Suppressor macrophage treated with lipopolysaccharide for 1 hour (primary cell): ENCODE results near the gene PHF5A.

ENCODE experiments used
- DNase-seq, 3 donors: peaks; one replicate each; pipeline ENCODE4 v3.0.0-alpha.2; 2020 to 2022

PHF5A gene

DNA sequence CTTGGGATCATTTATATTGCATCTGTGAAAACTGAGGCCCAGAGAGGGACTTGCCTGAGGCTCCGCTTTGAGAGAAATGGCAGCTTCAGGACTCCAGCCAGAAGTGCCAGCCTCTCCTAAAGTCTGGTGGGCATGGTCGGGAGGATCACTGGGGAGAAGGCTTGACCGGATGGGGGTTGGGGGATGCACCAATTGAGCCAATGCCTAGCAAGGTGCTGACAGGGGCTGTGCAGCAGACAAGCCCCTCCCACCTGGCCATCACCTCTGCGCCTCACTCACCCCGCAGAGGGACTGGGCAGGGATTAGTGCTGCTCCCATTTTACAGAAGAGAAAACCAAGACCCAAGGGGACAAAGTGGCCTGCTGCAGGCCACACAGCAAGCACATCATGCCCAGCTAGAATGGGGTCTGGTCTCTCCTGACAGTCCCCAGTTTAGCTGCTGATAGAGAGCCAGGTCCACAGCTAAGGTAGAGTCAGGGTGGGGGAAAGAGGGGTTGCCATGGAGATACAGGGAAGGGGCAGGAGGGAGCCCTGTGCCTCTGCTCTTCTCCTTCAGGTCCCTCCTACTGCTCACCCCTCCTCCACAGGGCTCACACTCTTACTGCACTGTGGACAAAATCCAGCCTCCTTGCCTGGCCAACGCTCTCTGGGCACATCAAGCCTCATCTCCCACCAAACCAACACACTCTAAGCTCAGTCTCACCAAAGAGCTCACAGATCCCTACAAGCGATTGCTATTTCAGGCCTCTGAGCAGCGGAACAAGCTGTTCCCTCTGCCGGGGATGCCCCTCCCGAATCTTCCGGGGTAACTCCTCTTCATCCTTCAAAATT is 57.3 kb downstream of the PHF5A start:
- no peak for DNase-seq

DNA sequence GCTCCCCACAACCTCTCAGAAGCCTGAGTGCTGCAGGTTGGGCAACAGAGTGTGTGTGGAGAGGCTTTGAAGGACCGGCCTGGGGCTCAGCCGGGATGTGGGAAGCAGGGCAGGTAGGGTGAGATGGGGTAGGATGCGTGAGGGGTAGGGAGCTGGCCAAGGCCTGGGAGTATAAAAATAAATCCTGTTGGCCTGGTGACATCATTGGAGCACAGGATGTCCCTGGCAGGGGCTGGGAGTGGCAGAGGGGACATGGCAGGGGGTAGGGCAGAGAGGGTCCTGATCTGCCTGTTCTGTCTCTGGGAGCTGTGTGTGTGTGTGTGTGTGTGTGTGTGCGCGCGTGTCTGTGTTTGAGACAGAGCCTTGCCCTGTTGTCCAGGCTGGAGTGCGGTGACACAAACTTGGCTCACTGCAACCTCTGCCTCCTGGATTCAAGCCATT is 58.2 kb downstream of the PHF5A start:
- no peak for DNase-seq
